NB4 (cell line): Measurements from ENCODE around the gene GPR84.

ENCODE experiments used
- CTCF ChIP-seq: IDR thresholded peaks from one replicate; pipeline ENCODE4 v1.5.1; 2012; ENCODE audit warnings: low read depth, low read length
- POLR2A ChIP-seq: IDR thresholded peaks from 2 replicates; pipeline ENCODE4 v1.6.1; 2011; ENCODE audit warnings: mild to moderate bottlenecking; ENCODE audit not compliant: insufficient read length; ENCODE audit errors: extremely low read depth

GRCh38 chr12:54393743-54394142, 29.5 kb upstream of the GPR84 start:
- TF ChIP-seq CTCF = no peak
- TF ChIP-seq POLR2A = no peak
